Measurements from ENCODE around the gene DISP1.

DNA sequence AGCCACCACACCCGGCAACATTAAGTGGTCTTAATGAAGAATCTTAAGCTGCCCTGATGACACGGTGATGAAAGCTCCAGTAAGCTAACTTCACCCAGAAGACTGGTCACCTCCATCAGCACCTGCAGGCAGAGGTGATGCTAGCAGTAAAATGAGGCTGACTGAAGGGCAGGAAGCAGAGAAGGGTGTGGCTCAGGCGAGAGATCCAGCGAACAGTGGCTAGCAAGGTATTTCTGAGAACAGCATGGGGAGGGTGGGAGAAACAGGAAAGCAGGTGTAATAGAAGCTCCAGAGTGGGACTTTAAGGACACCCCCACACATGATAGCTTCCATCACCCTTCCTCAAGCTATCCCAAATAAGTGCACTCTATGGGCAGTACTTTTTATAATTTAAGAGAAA, 15.9 kb upstream of the DISP1 start:
- TF ChIP-seq, protein P1, sequence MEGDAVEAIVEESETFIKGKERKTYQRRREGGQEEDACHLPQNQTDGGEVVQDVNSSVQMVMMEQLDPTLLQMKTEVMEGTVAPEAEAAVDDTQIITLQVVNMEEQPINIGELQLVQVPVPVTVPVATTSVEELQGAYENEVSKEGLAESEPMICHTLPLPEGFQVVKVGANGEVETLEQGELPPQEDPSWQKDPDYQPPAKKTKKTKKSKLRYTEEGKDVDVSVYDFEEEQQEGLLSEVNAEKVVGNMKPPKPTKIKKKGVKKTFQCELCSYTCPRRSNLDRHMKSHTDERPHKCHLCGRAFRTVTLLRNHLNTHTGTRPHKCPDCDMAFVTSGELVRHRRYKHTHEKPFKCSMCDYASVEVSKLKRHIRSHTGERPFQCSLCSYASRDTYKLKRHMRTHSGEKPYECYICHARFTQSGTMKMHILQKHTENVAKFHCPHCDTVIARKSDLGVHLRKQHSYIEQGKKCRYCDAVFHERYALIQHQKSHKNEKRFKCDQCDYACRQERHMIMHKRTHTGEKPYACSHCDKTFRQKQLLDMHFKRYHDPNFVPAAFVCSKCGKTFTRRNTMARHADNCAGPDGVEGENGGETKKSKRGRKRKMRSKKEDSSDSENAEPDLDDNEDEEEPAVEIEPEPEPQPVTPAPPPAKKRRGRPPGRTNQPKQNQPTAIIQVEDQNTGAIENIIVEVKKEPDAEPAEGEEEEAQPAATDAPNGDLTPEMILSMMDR (conservative IDR thresholded peaks at IDR 0.05; ENCODE audit: low read depth, low read length) = no peak
- no peak for TF ChIP-seq EZH2 (IDR thresholded peaks at IDR 0.05; ENCODE audit: borderline replicate concordance, low read depth, low read length, poor library complexity, severe bottlenecking)

Measured in A673 (cell line).